GM15510 (cell line): ENCODE data around the gene CISH.

ENCODE experiments used
- POLR2A ChIP-seq: IDR thresholded peaks from 3 replicates; pipeline ENCODE4 v1.6.1; 2011; ENCODE audit warnings: borderline replicate concordance; ENCODE audit not compliant: insufficient read length; ENCODE audit errors: extremely low read depth

The CISH gene, protein sequence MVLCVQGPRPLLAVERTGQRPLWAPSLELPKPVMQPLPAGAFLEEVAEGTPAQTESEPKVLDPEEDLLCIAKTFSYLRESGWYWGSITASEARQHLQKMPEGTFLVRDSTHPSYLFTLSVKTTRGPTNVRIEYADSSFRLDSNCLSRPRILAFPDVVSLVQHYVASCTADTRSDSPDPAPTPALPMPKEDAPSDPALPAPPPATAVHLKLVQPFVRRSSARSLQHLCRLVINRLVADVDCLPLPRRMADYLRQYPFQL

DNA sequence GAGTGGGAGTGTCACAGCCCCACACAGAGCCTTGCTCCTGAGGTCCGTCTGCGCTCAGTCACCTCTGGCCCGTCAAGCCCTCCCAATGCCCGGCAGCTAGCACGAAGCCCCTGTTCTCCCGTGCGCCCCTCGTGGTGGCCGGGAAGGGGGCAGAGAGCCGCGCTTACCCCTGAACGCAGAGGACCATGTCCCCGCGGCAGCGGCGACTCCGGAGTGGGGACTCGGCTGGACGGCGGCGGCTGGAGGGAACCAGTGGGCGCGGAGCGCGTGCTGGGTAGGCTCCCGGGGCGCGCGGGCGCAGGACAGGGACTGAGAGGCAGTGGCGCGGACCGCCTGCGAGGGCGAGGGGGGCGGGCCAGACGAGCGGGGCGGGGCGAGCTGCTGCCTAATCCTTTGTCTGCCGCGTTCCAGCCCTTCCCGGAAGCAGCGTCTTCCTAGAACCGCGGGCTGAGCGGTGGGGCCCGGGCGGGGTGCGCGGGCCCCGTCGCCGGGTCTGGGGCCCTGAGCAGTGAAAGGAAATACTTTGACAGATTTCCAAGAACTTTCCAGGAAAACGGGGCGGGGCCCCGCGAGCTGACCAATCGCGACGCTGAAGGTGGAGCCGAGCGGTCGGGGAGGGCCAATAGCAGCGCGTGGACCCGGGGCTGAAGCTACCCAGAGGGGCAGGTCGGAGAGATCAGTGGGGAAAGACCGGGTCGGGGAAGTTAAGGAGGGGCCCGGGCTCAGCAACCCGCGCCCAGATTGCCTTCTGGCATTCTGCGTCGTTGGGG, at the start of gene CISH:
TSS of gene CISH (minus strand) at position 311 of the 770 bp plus-strand sequence. CDS start at position 187, 124 bp downstream.
- TF ChIP-seq POLR2A, result peak; percentile 65

DNA sequence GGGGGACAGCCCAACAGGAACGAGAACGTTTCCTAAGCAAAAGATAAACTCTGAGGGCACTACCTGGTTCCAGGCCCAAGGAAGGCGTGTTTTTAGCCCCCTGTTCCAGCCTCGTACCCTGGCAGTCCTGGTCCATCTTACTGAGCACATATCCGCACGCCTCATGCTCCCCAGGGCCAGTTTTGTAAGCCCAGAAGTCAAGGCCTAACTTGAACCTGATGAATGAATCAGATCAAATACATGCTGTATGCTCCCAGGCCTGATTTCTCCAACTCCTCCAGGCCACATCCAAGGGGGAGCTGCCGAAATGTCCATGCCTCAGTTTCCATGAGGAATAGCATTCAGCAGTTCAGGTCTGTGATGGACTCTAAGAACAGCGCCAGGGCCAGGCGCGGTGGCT, 48.8 kb upstream of the CISH start:
- TF ChIP-seq POLR2A, result no peak

DNA sequence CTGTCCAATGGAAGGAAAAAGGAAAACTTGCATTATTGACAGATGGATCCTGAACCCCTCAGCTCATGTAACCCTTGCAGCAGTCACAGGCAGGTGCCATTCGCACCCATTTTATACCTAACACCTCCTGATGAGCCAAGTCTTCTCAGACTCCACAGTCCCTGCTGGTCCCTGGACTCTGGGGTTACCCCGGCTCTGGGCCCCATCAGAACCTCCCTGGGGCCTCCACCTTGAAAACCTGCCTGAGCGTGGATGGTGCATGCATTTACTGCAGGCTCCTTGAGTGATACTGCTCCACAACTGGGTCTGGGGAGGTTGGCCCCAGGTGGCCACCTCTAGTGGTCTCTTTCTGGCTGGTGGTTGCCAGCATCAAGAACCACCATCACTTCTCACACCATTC, 47.3 kb upstream of the CISH start:
- TF ChIP-seq POLR2A, result no peak

DNA sequence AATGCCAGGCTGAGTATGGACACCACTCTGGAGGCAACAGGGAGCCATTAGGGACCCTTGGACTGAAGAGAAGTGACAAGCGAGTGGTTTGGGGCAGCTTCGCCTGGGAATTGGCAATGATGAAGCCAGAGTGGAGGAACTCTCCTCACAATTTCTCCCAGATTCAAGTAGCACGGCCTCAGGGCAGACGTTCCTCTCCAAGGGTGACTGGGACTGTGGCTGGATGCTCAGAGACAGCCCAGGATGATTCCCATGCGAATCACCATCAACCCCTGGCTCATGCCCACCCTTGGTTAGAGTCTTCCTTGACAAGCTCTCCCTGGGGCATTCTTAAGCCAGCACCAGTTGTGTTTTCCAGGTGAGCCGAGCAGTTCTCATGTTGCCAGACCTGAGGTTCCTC, 46.8 kb upstream of the CISH start:
- TF ChIP-seq POLR2A, result no peak

DNA sequence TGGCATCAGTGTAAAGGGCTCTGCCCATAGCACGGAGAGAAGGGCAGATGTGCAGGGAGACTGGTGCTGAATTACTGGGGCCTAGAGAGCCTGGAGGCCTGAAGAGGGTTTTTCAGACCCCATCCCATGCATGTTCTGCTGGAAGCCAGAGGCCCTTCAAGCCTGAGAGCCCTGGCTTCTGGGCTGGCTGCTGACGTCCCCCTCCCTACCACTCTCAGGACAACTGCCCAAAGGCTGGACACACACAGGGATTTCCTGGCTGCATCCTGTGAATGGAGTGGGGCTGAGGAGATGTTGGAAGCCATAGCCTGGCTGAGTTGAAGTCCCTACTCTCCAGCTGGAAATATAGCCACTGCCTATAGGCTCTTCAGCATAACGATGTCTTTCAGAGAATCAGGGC, 46.2 kb upstream of the CISH start:
- no peak for TF ChIP-seq POLR2A

DNA sequence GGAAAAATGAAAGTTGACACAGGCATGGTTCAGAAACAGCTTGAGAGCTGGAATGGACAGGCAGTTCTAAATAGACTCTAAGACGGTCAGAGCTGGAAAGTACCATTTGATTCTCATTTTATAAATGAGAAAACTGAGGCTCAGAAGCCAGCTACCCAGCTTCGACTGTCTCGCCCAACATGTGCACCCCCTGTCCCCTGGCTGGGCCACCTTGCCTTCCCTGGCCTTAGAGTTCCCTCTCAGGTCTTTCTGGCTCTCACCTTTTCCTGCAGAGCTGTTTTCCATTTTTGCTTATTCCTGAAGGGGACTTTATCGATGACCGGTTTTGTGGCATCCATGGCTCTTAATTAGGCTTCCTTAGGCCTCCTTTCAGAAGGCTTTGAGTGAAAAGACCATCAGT, 45.8 kb upstream of the CISH start:
- TF ChIP-seq POLR2A, result no peak

DNA sequence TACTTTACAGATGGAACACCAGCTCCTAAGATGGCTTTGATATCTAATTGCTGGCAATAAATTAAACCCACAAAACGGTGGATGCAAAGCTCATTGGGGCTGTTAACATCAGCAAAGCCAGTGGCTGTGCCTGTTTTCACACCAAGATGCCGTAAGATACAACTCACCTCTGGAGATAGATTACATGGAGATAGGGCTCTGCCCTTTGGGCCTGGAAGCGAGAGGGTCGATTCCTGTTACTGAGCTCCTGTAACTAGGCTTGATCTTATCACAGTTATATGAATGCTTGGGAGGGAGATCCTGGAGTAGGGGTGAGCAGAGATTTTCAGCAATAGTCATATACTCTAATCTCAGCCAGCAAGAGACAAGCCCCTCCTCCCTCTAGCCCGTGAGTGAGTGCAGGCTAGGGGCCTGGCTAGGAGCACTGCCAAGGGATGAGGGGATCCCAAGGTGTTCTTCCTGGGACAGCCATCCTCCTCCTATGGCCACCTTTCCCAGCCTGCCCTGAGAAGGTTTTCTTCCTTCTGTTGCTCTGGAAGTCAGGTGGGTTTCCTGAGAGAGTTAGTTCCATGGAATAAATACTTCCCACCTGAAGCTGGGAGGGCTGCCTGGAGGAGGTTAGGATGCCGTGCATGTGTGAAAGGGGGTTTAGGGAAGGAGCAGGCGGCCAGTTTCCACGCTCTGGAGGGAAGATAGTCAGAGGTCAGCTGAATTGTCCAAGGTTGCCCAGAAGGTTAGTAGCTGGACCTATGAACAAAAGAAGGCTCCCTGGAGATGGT, 45.0 kb upstream of the CISH start:
- no peak for TF ChIP-seq POLR2A

DNA sequence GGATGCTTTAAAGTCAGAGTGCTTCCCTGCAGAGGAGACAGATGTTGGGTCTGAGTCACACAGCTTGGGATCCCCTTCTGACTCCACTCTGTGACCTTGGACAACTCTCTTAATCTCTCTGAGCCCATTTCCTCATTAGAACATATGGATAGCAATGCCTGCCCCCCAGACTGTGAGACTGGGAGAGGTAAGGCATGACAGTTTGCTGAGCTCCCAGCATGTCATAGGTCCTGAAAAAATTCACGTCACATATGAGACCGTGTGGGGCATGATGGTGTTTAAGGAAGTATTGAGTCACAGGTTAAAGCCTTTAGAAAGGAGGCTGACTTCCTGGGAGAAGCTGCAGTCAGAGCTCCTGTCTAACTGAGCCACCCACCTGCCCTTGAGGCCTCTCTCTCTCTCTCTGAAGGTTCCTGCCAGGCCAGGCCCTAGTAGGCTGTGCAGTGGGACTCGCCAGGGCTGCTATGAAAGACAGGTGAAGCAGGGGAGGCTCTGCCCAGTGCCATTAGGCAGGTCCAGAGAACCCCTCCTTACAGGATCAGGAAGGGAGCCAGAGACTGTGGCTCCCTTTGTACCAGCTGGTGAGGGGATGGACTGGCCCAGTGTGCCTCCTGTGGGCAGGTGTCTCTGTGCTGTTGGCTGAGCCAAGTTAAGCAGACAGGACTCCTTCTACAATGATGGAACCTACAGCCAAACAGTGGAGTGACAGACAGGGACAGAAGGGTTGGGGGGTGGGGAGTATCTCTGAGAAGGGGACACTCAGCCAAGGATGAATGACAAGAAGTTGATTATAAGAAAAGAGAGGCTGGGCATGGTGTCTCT, 43.6 kb upstream of the CISH start:
- no peak for TF ChIP-seq POLR2A

DNA sequence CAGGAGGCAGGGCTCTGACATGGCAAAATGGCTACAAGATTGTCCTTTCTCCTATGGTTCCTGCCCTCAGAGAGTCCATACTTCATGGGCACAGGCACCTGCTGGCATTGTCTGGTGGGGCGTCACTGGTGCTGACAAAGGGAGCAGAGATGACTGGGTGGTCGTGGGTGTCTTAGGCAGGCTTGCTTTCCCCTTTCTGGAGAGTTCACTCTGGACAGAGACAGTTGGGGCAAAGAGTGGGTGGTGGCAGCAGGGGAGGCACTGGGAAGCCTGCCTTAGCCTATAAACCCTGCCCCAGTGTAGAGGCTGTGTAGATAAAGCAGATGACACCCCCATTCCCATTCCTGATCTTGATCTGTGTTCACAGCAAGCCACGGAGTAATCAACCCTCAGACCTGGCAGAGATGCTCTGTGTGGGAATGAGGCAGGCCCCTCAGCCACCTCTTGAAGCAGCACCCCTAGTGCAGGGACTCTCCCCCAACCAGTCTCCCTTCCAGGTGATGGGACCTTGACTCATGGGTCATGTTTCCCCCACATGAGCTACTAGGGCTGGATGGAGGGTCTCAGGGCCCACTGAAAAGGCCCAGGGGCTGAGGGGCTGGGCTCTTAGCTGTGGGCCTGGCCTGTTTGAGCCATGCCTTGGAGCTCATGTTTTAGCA, 42.5 kb upstream of the CISH start:
- no peak for TF ChIP-seq POLR2A

DNA sequence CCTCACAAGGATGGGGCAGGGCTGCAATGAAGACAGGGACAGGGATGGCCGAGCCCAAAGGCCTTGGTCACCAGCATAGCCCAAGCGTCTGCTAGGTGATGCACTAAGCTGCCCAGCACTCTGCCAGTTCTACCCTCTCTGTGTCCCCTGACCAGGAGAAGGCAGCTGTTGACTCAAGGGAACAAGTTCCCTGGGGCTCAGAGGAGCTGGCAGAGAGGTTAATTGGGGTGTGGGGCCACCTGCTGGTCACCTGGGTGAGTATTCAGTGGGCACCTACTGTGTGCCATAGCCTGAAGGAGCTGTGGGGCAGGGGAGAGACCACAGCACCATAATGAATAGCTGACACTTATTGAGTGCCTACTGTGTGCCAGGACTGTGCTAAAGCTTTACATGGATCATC, 41.1 kb upstream of the CISH start:
- TF ChIP-seq POLR2A, result no peak

DNA sequence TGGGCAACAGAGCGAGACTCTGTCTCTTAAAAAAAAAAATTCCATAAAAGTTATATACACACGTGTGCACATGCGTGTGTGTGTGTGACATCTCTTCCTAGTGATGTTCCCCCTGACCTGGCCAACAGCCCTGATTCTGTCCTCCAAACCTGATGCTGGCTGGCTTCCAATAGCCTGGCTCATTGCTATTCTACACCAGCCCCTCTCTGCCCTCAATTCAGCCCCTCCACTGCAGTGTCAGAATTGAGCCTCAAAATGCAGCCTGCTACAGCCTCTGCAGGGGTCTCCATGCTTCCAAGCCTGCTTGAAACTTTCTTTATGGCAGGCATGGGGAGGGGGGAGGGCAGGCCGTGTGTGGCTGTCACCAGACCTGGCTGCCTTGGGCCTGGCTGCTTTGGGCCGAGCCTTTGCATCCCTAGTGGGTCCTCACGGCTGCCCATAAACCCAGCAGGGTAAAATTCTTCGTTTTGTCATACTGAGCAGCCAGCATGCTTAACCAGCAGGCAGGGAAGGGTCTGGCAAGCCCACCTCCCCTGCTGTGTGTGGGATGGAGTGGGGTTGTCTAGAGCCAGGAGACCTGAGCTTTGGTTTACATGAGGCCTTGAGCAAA, 40.5 kb upstream of the CISH start:
- TF ChIP-seq POLR2A, result no peak

DNA sequence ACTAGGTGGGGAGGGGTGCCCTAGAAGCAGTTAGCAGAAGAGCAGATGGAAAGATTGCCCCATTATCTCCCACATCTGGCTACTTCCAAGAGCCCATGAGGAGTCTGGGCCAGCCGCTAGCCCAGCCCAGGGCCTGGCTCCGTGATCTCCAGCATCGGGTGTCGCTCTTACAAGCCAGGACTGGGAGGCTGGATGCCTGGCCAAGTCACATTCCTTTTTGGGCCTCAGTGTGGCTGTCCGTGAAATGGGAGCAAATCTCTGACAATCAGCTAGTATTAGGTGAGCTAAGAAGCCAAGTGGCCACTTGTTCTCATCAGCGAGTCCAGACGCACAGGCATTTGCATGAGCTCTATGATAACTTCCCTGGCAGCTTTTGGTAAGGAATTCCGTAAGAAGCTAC, 39.9 kb upstream of the CISH start:
- no peak for TF ChIP-seq POLR2A

DNA sequence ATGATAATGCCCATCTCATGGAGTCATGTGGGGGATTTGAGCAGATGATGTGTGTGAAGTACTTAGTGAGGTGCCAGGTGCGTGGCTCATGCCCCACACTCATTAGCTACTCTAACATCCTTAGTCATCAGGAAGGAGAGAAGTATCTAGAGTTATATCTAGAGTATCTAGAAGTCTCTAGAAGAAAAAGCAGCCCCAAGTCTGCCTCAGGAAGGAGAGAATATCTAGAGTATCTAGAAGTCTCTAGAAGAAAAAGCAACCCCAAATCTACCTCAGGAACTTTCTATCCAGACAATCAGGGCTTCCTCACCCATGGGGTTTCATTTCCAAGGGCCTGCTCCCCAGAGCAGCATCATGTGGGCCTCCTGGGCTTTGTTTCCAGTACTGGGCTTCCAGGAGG, 38.4 kb upstream of the CISH start:
- TF ChIP-seq POLR2A, result no peak

DNA sequence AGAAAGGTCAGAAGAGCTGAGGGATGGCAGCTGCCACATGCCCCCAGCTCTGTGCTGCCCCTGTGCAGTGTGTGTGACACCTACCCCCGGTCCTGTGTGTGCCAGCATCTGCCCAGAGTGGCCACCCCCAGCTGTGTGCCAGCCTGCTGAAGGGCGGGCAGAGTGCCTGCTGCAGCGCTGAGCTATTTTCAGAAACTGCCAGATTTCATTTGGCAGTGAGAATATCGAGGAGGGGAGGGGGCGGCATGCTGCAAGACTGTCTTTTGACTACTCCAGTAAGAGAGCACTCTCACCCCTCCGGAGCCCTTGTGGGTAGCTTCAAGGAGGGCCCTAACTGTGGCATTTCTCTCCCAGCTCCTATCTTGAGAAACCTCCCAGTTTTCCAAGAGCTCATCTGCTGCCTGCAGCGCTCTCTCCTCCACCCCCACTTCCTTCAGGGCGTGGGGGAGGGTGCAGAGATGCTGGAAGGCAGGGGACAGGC, 37.9 kb upstream of the CISH start:
- no peak for TF ChIP-seq POLR2A

DNA sequence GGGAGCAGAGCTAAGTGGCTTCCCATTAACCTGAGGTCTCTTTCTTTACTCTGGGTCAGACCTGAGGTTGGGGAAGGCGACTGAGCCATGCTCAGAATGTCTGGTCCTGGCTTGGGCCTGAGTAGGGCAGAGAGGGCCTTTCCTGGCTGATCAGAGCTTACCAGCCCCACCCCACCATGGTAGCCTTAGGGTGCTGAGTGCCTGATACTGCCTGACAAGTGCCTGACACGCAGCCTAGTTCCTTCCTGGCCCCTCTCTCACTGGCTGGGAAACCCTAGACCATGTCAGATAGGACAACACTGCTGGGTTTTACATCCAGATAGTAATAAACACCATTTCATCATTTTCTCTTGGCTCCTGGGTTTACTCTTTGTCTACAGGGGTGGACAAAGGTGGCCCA, 37.4 kb upstream of the CISH start:
- TF ChIP-seq POLR2A, result no peak

DNA sequence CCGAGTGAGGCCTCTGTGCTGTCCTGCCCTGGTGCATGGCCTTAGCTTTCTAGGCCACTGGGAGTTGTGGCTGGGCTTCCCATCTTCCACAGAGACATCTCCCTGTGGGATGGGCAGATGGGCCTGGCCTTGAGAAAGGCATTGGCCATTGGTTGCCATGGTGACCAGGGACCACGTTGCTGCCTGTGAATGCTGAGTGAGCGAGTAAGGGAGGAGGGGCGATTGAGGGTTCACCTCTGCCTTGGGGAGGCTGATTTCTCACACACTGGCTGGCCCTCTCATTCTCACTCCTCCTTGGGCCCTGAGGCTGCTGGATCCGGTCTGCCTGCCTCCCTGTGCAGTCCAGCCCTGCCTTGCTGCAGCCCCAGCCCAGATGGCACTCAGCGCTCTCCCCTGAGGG, 36.7 kb upstream of the CISH start:
- TF ChIP-seq POLR2A, result no peak
